GM12892 (cell line): Measurements from ENCODE around the gene TMC8.

Source experiments
- POLR2A ChIP-seq: IDR thresholded peaks from 2 replicates; pipeline ENCODE4 v1.6.1; 2011; ENCODE audit warnings: low read depth, low read length, control low read depth
- POLR2AphosphoS5 ChIP-seq: IDR thresholded peaks from 2 replicates; pipeline ENCODE4 v1.6.1; 2011; ENCODE audit warnings: low read depth, low read length, control low read depth
- TAF1 ChIP-seq: IDR thresholded peaks from 2 replicates; pipeline ENCODE4 v1.6.1; 2011; ENCODE audit warnings: low read depth, mild to moderate bottlenecking, control low read depth, low read length, borderline replicate concordance

GRCh38 chr17:78111016-78111726 is 19.4 kb upstream of the TMC8 start:
- TF ChIP-seq POLR2A (no peak), POLR2AphosphoS5 (no peak), TAF1 (no peak)
